Activated CD4-positive, alpha-beta memory T cell treated with anti-CD3 and anti-CD28 coated beads, Interleukin-2, amount 10 ng/mL, durations not matched to agents 7 days and 5 days (primary cell): ENCODE data around the gene JAKMIP1. TPM values are rescaled to one million over a fixed set of nuclear protein-coding genes. Genes with fewer than 3 reads are reported as not detected.
A peak's percentile ranks its signal among the peaks of the same experiment; 100 is the strongest.

Experiments
- CTCF ChIA-PET: fragments of 350-600 bp; sonication (Branson Sonifier 250); formaldehyde crosslinking; loops from one replicate; lab custom pipeline; 2021; ENCODE audit warnings: antibody characterized with exemption, inconsistent platforms; lab: Charles Lee
- POLR2A ChIA-PET: fragments of 350-600 bp; sonication (Branson Sonifier 250); formaldehyde crosslinking; loops from one replicate; lab custom pipeline; 2021; ENCODE audit warnings: antibody characterized with exemption; lab: Charles Lee
- DNase-seq: peaks from one replicate; pipeline ENCODE4 v3.0.0-alpha.2; 2020
- H3K27ac Mint-ChIP-seq: one replicate; pipeline ENCODE4 v1.8.0; 2021; ENCODE audit warnings: mild to moderate bottlenecking, mixed read lengths
- H3K27me3 Mint-ChIP-seq: one replicate; pipeline ENCODE4 v1.8.0; 2021; ENCODE audit warnings: mixed read lengths
- H3K36me3 Mint-ChIP-seq: one replicate; pipeline ENCODE4 v1.8.0; 2021; ENCODE audit warnings: low read depth, mixed read lengths
- H3K4me1 Mint-ChIP-seq: one replicate; pipeline ENCODE4 v1.8.0; 2021; ENCODE audit warnings: mixed read lengths
- H3K4me3 Mint-ChIP-seq: one replicate; pipeline ENCODE4 v1.8.0; 2021; ENCODE audit warnings: mild to moderate bottlenecking, mixed read lengths
- H3K9me3 Mint-ChIP-seq: one replicate; pipeline ENCODE4 v1.8.0; 2021; ENCODE audit warnings: mixed read lengths
- total RNA-seq, 2 experiments: library from RNA; stranded (reverse); gene quantifications; one replicate each; pipeline ENCODE4 v1.2.3, GENCODE V29; 2021

Gene JAKMIP1
- total RNA-seq, 2 experiments from 2014 or later = 43.8 to 44.4 TPM

DNA sequence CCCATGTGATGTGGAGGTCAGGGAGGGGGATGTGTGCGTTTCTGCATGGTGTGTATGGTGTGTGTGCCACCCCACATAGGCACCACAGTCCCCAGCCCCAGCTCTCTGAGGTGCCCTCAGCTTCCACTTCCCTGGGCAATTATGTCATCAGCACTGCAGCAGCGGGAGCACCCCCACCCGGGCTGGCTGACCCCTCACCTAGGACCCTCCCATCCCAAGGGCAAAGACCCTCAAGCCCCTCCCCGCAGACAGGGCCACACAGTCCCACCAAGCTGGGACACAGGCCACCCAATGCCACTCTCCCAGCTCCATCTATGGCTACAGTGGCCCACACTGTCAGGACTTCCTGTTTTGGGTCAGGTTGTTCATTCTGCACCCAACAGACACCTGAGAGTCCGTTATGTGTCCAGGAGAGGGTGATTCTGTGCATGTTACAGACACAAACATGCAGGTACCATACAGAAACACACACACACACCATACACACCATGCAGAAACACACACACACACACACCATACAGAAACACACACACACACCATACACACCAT is 75.2 kb downstream of the JAKMIP1 start:
- no peaks in the 10 kb centered on the region for H3K9me3 Mint-ChIP-seq

GRCh38 chr4:6124386-6125102 is 75.8 kb downstream of the JAKMIP1 start:
- Mint-ChIP-seq H3K27ac (peak overlapping the region; percentile 33), H3K9me3 (no peaks in the 10 kb centered on the region), H3K27me3 (no peaks in the 10 kb centered on the region), H3K36me3 (peaks cover 18% of the 10 kb centered on the region), H3K4me1 (peaks cover 13% of the 10 kb centered on the region), H3K4me3 (no peak overlapping the region)
- POLR2A ChIA-PET = interaction anchor here (1.2 kb wide), 1 partner anchor 76 kb away, joined by 5 read pairs; the partner anchor contains the start of gene JAKMIP1
- CTCF ChIA-PET = interaction anchor here (0.6 to 1.3 kb wide), 4 partner anchors 10 to 775 kb away, joined by 3 to 4 read pairs (median 3); no protein-coding TSS in a partner anchor
- DNase-seq = no peak

More for the DNA sequence above, 75.2 kb downstream of the JAKMIP1 start:
- no peak overlapping the region for H3K27ac Mint-ChIP-seq
- no peaks in the 10 kb centered on the region for H3K27me3 Mint-ChIP-seq
- H3K4me1 Mint-ChIP-seq = peaks cover 14% of the 10 kb centered on the region
- H3K36me3 Mint-ChIP-seq = peaks cover 21% of the 10 kb centered on the region
- POLR2A ChIA-PET = interaction anchor here (1.2 kb wide), 1 partner anchor 75 kb away, joined by 5 read pairs; the partner anchor contains the start of gene JAKMIP1
- DNase-seq = no peak
- no peak overlapping the region for H3K4me3 Mint-ChIP-seq
- CTCF ChIA-PET = interaction anchor here (0.6 to 1.3 kb wide), 3 partner anchors 15 to 774 kb away, joined by 3 to 4 read pairs (median 3); no protein-coding TSS in a partner anchor

DNA sequence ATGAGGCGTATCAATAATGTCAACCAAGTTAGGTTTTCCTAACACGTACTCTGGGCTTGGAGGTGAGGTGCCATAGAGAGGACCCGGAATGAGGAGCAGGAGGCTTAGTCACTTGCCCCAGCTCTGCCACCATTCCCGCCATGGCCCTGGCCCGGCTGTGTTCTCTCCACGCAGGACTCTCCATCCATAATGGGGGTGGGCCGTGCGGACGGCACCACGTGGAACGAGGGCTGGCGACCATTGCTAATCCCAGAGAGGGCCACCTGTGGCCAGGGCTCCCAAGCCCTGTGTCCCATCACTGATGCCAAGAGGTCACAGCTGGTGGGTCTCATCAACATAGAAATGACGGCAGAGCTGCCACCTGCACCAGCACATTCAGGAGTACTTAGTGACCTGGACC is 76.4 kb downstream of the JAKMIP1 start:
- Mint-ChIP-seq H3K27ac (no peak overlapping the region), H3K4me3 (no peak overlapping the region), H3K36me3 (peaks cover 14% of the 10 kb centered on the region), H3K27me3 (no peaks in the 10 kb centered on the region), H3K4me1 (peaks cover 10% of the 10 kb centered on the region), H3K9me3 (no peaks in the 10 kb centered on the region)
- ChIA-PET CTCF (interaction anchor here (1.1 to 1.5 kb wide), 3 partner anchors 10 to 204 kb away, joined by 3 read pairs; no protein-coding TSS in a partner anchor), POLR2A (interaction anchor here (1.8 kb wide), 1 partner anchor 76 kb away, joined by 5 read pairs; the partner anchor contains the start of gene JAKMIP1)
- no peak for DNase-seq

- H3K27ac Mint-ChIP-seq = no peak overlapping the region
- CTCF ChIA-PET = interaction anchor here (1.1 to 1.5 kb wide), 2 partner anchors 11 to 204 kb away, joined by 3 read pairs; no protein-coding TSS in a partner anchor
- H3K9me3 Mint-ChIP-seq = no peaks in the 10 kb centered on the region
- POLR2A ChIA-PET = interaction anchor here (1.8 kb wide), 1 partner anchor 77 kb away, joined by 5 read pairs; the partner anchor contains the start of gene JAKMIP1
- DNase-seq = no peak
- H3K36me3 Mint-ChIP-seq = peaks cover 15% of the 10 kb centered on the region
- no peak overlapping the region for H3K4me3 Mint-ChIP-seq
- H3K27me3 Mint-ChIP-seq = no peaks in the 10 kb centered on the region
- H3K4me1 Mint-ChIP-seq = peaks cover 14% of the 10 kb centered on the region
These were observed 76.8 kb downstream of the JAKMIP1 start for GRCh38 chr4:6123541-6123940.

GRCh38 chr4:6123116-6123515 is 77.2 kb downstream of the JAKMIP1 start:
- Mint-ChIP-seq H3K4me1 (peaks cover 14% of the 10 kb centered on the region), H3K9me3 (no peaks in the 10 kb centered on the region), H3K27ac (no peak overlapping the region), H3K4me3 (no peak overlapping the region), H3K27me3 (no peaks in the 10 kb centered on the region), H3K36me3 (peaks cover 16% of the 10 kb centered on the region)
- ChIA-PET POLR2A (interaction anchor here (1.8 kb wide), 1 partner anchor 77 kb away, joined by 5 read pairs; the partner anchor contains the start of gene JAKMIP1), CTCF (interaction anchor here (1.5 kb wide), 1 partner anchor 204 kb away, joined by 3 read pairs; no protein-coding TSS in a partner anchor)
- DNase-seq = no peak

DNA sequence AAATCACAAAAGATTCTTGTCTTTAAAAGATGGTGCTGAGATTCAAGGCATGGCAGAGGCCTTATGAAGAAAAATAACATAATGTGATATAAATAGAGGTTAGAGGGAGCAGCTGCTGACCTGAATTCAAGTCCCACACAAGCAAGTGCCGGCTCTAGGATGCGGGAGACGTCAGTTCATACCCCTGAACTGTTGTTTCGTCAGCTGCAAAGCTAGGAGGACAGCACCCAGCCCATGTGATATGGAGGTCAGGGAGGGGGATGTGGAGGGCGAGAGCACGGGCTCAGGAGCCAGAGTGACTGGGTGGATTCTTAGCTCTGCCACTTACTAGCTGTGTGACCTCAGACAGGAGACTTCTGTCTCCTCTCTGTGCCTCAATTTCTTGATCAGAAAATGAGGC is 77.9 kb downstream of the JAKMIP1 start:
- H3K36me3 Mint-ChIP-seq = peaks cover 17% of the 10 kb centered on the region
- H3K27ac Mint-ChIP-seq = no peak overlapping the region
- no peaks in the 10 kb centered on the region for H3K27me3 Mint-ChIP-seq
- H3K4me1 Mint-ChIP-seq = peaks cover 14% of the 10 kb centered on the region
- ChIA-PET CTCF (interaction anchor here (1.5 kb wide), 1 partner anchor 205 kb away, joined by 3 read pairs; no protein-coding TSS in a partner anchor), POLR2A (interaction anchor here (1.8 kb wide), 1 partner anchor 78 kb away, joined by 5 read pairs; the partner anchor contains the start of gene JAKMIP1)
- no peak for DNase-seq
- H3K9me3 Mint-ChIP-seq = no peaks in the 10 kb centered on the region
- no peak overlapping the region for H3K4me3 Mint-ChIP-seq

DNA sequence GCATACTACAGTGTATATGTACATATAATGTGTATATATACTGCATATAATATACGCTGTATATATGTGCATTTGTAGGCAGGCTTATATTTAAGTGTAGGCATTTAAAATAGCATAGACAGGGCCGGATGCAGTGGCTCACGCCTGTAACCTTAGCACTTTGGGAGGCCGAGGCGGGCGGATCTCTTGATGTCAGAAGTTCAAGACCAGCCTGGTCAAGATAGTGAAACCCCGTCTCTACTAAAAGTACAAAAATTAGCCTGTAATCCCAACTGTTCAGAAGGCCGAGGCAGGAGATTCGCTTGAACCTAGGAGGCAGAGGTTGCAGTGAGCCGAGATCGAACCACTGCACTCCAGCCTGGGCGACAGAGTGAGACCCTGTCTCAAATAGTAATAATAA is 78.4 kb downstream of the JAKMIP1 start:
- CTCF ChIA-PET = no interaction called here
- Mint-ChIP-seq H3K27ac (no peak overlapping the region), H3K9me3 (no peaks in the 10 kb centered on the region), H3K36me3 (peaks cover 19% of the 10 kb centered on the region), H3K4me1 (peaks cover 16% of the 10 kb centered on the region), H3K4me3 (no peak overlapping the region), H3K27me3 (no peaks in the 10 kb centered on the region)
- POLR2A ChIA-PET = no interaction called here
- DNase-seq = no peak

DNA sequence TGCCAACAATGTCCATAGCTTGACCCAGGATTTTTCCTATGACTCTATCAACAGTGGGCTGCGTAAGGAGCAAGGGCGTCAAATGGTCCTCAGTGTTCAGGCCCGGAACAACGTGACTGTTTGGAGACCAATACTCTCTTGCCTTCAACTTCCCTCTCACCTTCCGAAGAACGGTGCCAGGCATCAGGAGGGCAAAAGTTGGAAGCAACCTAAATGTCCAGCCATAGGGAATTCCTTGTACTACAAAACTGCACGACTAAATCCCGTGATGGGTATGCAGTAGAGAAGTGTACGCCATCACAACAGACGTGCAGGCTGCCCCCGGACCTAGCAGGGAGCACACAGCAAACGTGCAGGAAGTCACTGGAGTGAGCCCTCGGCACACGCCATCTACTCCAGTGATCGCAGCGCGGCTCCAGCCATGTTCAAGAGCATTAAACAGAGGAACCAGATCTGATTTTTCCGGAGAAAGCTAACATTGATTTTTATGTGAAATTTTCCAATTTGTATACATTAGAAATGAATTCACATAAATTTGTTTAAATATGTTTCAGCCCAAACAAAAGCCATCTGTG is 79.0 kb downstream of the JAKMIP1 start:
- Mint-ChIP-seq H3K36me3 (peaks cover 25% of the 10 kb centered on the region), H3K9me3 (no peaks in the 10 kb centered on the region), H3K4me1 (peaks cover 20% of the 10 kb centered on the region), H3K27me3 (no peaks in the 10 kb centered on the region), H3K27ac (no peak overlapping the region), H3K4me3 (no peak overlapping the region)
- ChIA-PET POLR2A (no interaction called here), CTCF (no interaction called here)
- DNase-seq = no peak

GRCh38 chr4:6120361-6120760 is 80.0 kb downstream of the JAKMIP1 start:
- Mint-ChIP-seq H3K36me3 (peaks cover 27% of the 10 kb centered on the region), H3K27ac (no peak overlapping the region), H3K27me3 (no peaks in the 10 kb centered on the region), H3K9me3 (no peaks in the 10 kb centered on the region), H3K4me3 (no peak overlapping the region), H3K4me1 (peaks cover 27% of the 10 kb centered on the region)
- CTCF ChIA-PET = interaction anchor here (1.3 kb wide), 1 partner anchor 211 kb away, joined by 4 read pairs; no protein-coding TSS in a partner anchor
- no peak for DNase-seq
- POLR2A ChIA-PET = no interaction called here

- DNase-seq = peak; percentile 28
- POLR2A ChIA-PET = no interaction called here
- Mint-ChIP-seq H3K36me3 (peaks cover 33% of the 10 kb centered on the region), H3K27me3 (no peaks in the 10 kb centered on the region), H3K4me1 (peaks cover 33% of the 10 kb centered on the region), H3K4me3 (no peak overlapping the region), H3K9me3 (no peaks in the 10 kb centered on the region), H3K27ac (no peak overlapping the region)
- CTCF ChIA-PET = interaction anchor here (1.3 kb wide), 1 partner anchor 211 kb away, joined by 4 read pairs; no protein-coding TSS in a partner anchor
These were observed 80.8 kb downstream of the JAKMIP1 start for GRCh38 chr4:6119507-6120020.

DNA sequence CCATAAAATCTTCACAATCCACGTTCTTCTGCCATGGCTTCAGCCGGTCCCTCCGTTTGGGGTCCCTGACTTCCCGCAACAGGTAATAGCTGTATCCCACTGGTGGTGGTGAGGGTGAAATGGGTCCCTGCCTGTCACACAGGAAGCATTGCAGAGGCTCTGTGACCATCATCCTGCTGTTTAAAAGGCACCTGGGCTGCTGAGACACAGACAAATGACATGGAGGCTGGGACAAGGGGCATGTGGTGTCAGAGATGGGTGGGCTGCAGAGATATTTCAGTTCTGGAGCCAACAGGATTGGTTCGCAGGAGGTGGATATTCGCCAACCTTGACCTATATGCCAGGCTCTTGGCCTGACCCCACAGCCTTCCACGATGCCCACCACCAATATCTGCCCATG is 82.1 kb downstream of the JAKMIP1 start:
- H3K27ac Mint-ChIP-seq = no peak overlapping the region
- no peaks in the 10 kb centered on the region for H3K9me3 Mint-ChIP-seq
- DNase-seq = no peak
- H3K27me3 Mint-ChIP-seq = no peaks in the 10 kb centered on the region
- H3K36me3 Mint-ChIP-seq = peaks cover 40% of the 10 kb centered on the region
- H3K4me1 Mint-ChIP-seq = peaks cover 43% of the 10 kb centered on the region
- no peak overlapping the region for H3K4me3 Mint-ChIP-seq
- ChIA-PET POLR2A (no interaction called here), CTCF (no interaction called here)

DNA sequence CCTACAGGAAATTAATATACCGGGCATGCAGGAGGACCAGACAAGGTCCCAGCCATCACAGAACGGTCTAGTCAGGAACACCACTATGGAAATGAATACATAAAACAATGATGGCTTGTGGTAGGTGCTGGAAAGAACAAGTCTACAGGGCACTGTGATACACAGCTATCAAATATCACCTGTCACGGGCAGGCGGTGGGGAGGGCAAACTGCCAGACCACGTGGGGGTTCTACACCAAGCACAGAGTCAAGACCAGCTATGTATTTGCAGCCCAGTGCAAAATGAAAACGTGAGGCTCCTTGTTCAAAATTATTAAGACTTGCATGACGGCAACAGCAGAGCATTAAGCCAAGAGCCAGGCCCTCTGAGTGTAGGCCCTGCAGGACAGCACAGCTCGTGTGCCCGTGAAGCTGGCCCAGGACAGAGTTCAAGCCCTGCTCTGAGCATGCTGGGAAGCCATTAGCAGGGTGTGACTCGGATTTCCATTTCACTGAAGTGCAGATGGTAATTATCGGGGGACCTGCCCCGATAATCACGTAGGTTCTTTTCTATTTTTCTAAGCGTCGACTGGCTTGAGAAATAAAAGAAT is 83.6 kb downstream of the JAKMIP1 start:
- no peaks in the 10 kb centered on the region for H3K27me3 Mint-ChIP-seq
- no peaks in the 10 kb centered on the region for H3K9me3 Mint-ChIP-seq
- H3K4me3 Mint-ChIP-seq = no peak overlapping the region
- POLR2A ChIA-PET = interaction anchor here (0.7 kb wide), 1 partner anchor 16 kb away, joined by 4 read pairs; no protein-coding TSS in a partner anchor
- no peak overlapping the region for H3K27ac Mint-ChIP-seq
- CTCF ChIA-PET = no interaction called here
- peaks cover 43% of the 10 kb centered on the region for H3K36me3 Mint-ChIP-seq
- no peak for DNase-seq
- H3K4me1 Mint-ChIP-seq = peaks cover 45% of the 10 kb centered on the region
